ELR (cell line): ENCODE data around the gene SMIM36.
"Not testable (repeated sequence)": the region's sequence is repeated elsewhere in the genome, so short reads cannot be mapped to it uniquely, and the experiment has no call there.

ENCODE experiments used
- DNase-seq: peaks from one replicate; pipeline ENCODE4 v3.0.0-alpha.2; 2015; ENCODE audit warnings: low read depth

SMIM36 gene

GRCh38 chr17:55414983-55415382, 96.3 kb downstream of the SMIM36 start:
- no peak for DNase-seq

GRCh38 chr17:55413825-55414489, 97.3 kb downstream of the SMIM36 start:
- DNase-seq = no peak

GRCh38 chr17:55411463-55411855, 99.8 kb downstream of the SMIM36 start:
- DNase-seq = no peak

GRCh38 chr17:55410722-55411462, 100.4 kb downstream of the SMIM36 start:
- no peak for DNase-seq

- DNase-seq = no peak
Observed at GRCh38 chr17:55409030-55409800, 102.0 kb downstream of the SMIM36 start.

- no peak for DNase-seq
Observed at GRCh38 chr17:55407641-55408566, 103.3 kb downstream of the SMIM36 start.

- DNase-seq = no peak
Observed at GRCh38 chr17:55405600-55405999, 105.7 kb downstream of the SMIM36 start.

- DNase-seq = not testable (repeated sequence)
Observed at GRCh38 chr17:55404197-55404596, 107.1 kb downstream of the SMIM36 start.

- DNase-seq = peak; percentile 37
Observed at GRCh38 chr17:55402374-55402773, 108.9 kb downstream of the SMIM36 start.
